ENCODE data around the gene CALML3.

The CALML3 gene

GRCh38 chr10:5559642-5560141 is 34.9 kb downstream of the CALML3 start:
- peak; percentile 79 for DNase-seq (ENCODE audit: low read depth)
- H3K4me3 ChIP-seq (ENCODE audit: low read length), result no peak overlapping the region
- TF ChIP-seq CTCF (conservative IDR thresholded peaks at IDR 0.05; ENCODE audit: low read length), result no peak

- H3K4me3 ChIP-seq (ENCODE audit: low read length), result no peak overlapping the region
- no peak for DNase-seq (ENCODE audit: low read depth)
- TF ChIP-seq CTCF (conservative IDR thresholded peaks at IDR 0.05; ENCODE audit: low read length), result no peak
These were observed 35.5 kb downstream of the CALML3 start for GRCh38 chr10:5560142-5560816.

GRCh38 chr10:5560817-5561703 is 36.3 kb downstream of the CALML3 start:
- no peak for TF ChIP-seq CTCF (conservative IDR thresholded peaks at IDR 0.05; ENCODE audit: low read length)
- no peak for DNase-seq (ENCODE audit: low read depth)
- no peak overlapping the region for H3K4me3 ChIP-seq (ENCODE audit: low read length)

GRCh38 chr10:5561704-5562645 is 37.2 kb downstream of the CALML3 start:
- TF ChIP-seq CTCF (conservative IDR thresholded peaks at IDR 0.05; ENCODE audit: low read length), result no peak
- no peak overlapping the region for H3K4me3 ChIP-seq (ENCODE audit: low read length)
- no peak for DNase-seq (ENCODE audit: low read depth)

DNA sequence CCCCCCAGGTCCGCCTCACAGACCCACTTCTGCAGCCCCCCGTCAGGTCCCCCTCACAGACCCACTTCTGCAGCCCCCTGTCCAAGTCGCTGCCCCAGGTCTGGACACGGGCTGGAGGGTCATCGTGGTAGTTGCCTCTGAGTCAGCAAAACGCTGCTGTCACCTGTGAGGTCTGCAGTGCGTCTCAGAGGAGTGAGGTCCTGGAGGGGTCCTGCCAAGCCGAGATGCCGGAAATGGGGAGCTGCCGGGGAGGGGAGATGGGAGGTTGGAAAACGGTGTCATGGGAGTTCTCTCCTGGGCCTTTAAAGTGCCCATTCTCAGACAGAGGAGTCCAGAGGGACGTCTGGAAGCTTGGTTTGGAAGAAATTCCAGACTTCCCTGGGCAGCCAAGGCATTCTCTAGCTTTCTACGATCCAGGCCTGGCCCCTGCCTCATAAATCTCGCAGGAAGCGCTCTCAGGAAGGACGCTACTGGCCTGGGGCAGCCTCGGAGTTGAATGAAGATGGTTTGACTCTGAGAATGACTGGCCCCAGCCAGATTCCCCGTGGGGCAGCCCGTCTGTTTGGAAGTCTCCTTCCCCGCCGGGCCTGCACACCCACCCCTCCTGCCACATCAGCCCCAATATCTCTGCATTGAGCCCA is 38.7 kb downstream of the CALML3 start:
- no peak for TF ChIP-seq CTCF (conservative IDR thresholded peaks at IDR 0.05; ENCODE audit: low read length)
- H3K4me3 ChIP-seq (ENCODE audit: low read length), result no peak overlapping the region
- DNase-seq (ENCODE audit: low read depth), result peak; percentile 48

DNA sequence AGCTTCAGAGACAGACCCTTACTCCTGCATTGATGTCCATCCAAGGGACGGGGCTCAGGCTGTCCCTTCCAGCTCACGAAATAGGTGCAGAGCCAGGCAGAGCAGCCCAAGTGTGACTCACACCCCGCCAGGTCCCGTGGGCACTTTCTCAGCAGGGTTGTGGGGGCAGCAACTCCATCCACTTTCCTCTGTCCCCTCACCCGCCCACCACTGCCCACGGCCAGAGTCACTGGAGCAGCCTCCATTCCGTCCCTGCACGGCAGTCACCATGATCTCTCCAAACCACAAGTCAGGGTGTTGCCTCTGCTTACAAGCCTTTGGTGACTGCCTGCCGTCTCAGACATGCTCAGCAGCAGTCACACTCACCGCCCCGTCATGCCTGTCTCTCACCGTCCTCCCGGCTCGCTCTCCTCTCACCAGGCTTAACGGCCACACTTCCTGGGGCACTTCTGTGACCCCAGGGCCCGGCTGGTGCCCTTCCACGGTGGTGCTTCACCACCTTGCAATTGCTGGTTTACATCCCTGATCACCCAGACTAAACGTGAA is 39.3 kb downstream of the CALML3 start:
- no peak for TF ChIP-seq CTCF (conservative IDR thresholded peaks at IDR 0.05; ENCODE audit: low read length)
- DNase-seq (ENCODE audit: low read depth), result peak; percentile 63
- H3K4me3 ChIP-seq (ENCODE audit: low read length), result no peak overlapping the region
